IMR-90 (cell line): ENCODE measurements around the gene TOMM20. TPM values are rescaled to one million over a fixed set of nuclear protein-coding genes. Genes with fewer than 3 reads are reported as not detected.

Source experiments
- CHD1 ChIP-seq: IDR thresholded peaks from 2 replicates; pipeline ENCODE4 v1.6.1; 2012; ENCODE audit warnings: low read depth, low read length, improper control_type of control experiment
- CTCF ChIP-seq: conservative IDR thresholded peaks from 2 replicates; pipeline ENCODE4 v1.5.1; 2012; ENCODE audit warnings: mild to moderate bottlenecking, low read depth, low read length, improper control_type of control experiment
- SMC3 ChIP-seq: fragments of 150-350 bp; IDR thresholded peaks from 2 replicates; pipeline ENCODE4 v1.6.1; 2016; ENCODE audit warnings: low read depth, mild to moderate bottlenecking, antibody characterized with exemption, low read length, moderate library complexity
- polyA plus RNA-seq, 3 experiments: library from polyadenylated mRNA; depleted of rRNA; stranded (reverse); fragments of >200 nt; gene quantifications; 2 replicates each; pipeline ENCODE4 v1.2.3, GENCODE V29; 2012; ENCODE audit warnings: low replicate concordance in 1 of 3
- total RNA-seq: library from RNA; depleted of rRNA; stranded (reverse); fragments of >200 nt; gene quantifications from 2 replicates; pipeline ENCODE4 v1.2.3, GENCODE V29; 2012

Gene TOMM20
- total and polyA plus RNA-seq, 2 of the 4 experiments (the other 2 are of a cell fraction) = 75.3 to 84.4 TPM

DNA sequence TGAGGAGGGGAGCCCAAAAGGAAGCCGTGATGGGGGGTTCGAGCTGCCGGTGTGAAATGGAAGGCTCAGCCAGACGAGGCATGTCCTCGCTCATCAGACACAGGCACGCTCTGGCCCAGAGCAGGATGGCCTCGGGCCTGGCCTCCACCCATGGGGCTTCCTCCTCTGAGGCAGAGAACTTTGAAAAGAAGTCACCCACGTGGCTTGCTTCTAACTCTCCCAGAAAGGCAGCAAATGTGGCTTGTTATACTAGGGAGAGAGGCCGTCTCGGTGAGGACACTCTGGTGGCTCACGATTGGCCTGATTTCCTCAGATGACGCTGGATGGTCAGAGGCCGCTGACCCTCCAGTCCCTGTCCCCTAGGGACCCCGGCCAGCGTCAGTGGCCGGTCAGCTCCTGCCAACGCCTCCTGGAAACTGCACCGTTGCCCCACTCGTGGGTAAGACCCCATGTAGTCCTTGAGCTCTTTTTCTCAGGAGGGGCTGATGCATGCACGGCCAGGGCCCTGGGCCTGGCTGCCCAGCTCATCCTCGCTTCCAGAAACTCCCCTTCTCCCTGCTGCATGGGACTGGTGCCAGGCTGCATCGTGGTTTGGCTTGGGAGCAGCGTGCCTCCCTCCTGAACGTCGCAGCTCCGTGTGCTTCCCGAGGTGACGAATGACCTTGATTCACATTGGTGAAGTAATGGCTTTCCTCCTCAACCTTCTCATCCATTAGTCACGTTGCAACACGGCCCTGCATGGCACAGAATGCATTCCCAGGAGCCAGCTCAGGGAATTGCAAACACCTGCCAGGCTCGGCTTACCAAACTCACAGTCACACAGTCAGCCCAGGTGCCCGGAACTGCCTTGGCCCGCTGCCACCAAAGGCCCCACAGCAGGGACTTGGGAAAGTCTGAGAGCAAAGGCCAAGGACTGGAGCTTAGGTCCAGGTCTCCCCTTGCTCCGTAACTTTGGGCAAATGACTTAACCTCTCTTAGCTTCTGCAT, 58.8 kb downstream of the TOMM20 start (continued):
- TF ChIP-seq CTCF = no peak
- TF ChIP-seq CHD1 = no peak
- no peak for TF ChIP-seq SMC3
